ENCODE measurements around the gene RFPL2. TPM values are rescaled to one million over a fixed set of nuclear protein-coding genes. Genes with fewer than 3 reads are reported as not detected.

Gene RFPL2
- total and polyA plus RNA-seq, 2 of the 13 experiments (the other 11 are each of a cell fraction or from before 2014, with no cell fraction given): not detected

- H3K27ac ChIP-seq (ENCODE audit: extremely low read length, insufficient read depth, low read length): no peak overlapping the region
- H3K9me3 ChIP-seq (ENCODE audit: low read length): no peaks in the 10 kb centered on the region
- CTCF ChIA-PET (ENCODE audit: low intra/inter-chr PET ratio, low total read pairs): no interaction called here
- TF ChIP-seq GMEB1 (CRISPR knock-in tag; IDR thresholded peaks at IDR 0.05; ENCODE audit: borderline replicate concordance): no peak
- no peak for TF ChIP-seq MXD1 (CRISPR knock-in tag; IDR thresholded peaks at IDR 0.05)
- TF ChIP-seq RELA (CRISPR knock-in tag; IDR thresholded peaks at IDR 0.05): no peak
- no peak for TF ChIP-seq MXI1 (IDR thresholded peaks at IDR 0.05; ENCODE audit: borderline replicate concordance, low read depth, low read length)
- no peak for TF ChIP-seq ZFP41 (CRISPR knock-in tag; IDR thresholded peaks at IDR 0.05; ENCODE audit: borderline replicate concordance)
- no peak for TF ChIP-seq CREM (IDR thresholded peaks at IDR 0.05)
- TF ChIP-seq CREM (CRISPR knock-in tag; IDR thresholded peaks at IDR 0.05): no peak
- TF ChIP-seq ZNF121 (CRISPR knock-in tag; IDR thresholded peaks at IDR 0.05): no peak
- no peak for TF ChIP-seq HNRNPK (IDR thresholded peaks at IDR 0.05; ENCODE audit: low read depth, low read length, poor library complexity, severe bottlenecking)
- no peak for TF ChIP-seq ZNF749 (CRISPR knock-in tag; IDR thresholded peaks at IDR 0.05; ENCODE audit: borderline replicate concordance)
- no peak for TF ChIP-seq ATF6 (CRISPR knock-in tag; conservative IDR thresholded peaks at IDR 0.05)
- in situ Hi-C loops (cut with HindIII; ENCODE audit: extremely low pct_ligation_motif_present, low pct_unique_long_range_greater_than_20kb) (no loop called here), intact Hi-C loops (cut with micrococcal nuclease; ENCODE audit: unreplicated experiment) (no loop called here)
- no peak overlapping the region for H3K9ac ChIP-seq (ENCODE audit: insufficient read depth, low read depth, low read length)
- no peak overlapping the region for H3K4me2 ChIP-seq (ENCODE audit: low read depth, low read length)
- DNase-seq (ENCODE audit: low spot score) (no peak), ATAC-seq (no peak), FAIRE-seq (no peak)
- no TSS peak for BruUV-seq (replicated peaks)
- H2AFZ ChIP-seq (ENCODE audit: low read length): no peak overlapping the region
- no peaks in the 10 kb centered on the region; a peak in 1 of 5 replicates for H3K27me3 ChIP-seq (ENCODE audit: control insufficient read depth in 1 of 2, insufficient read depth in 2 of 2, low read length in 2 of 2)
- WGBS (ENCODE audit: low lambda C conversion rate): 61% methylated on average over 5 of the region's 5 CpGs
- no peaks in the 10 kb centered on the region for H4K20me1 ChIP-seq (ENCODE audit: insufficient read depth, low read length)
- no peaks in the 10 kb centered on the region for H3K36me3 ChIP-seq (replicated peaks in 1 of 2; ENCODE audit: control insufficient read depth in 1 of 2, insufficient read depth in 2 of 2, low read length in 2 of 2)
- H3K4me3 ChIP-seq (replicated peaks in 1 of 3; ENCODE audit: insufficient read depth in 1 of 3, low read depth in 2 of 3, low read length in 3 of 3): no peak overlapping the region
- POLR2A ChIA-PET: no interaction called here
- no peaks in the 10 kb centered on the region for H3K79me2 ChIP-seq (ENCODE audit: insufficient read depth, low read length)
- H3K4me1 ChIP-seq (ENCODE audit: insufficient read depth, low read length): peaks cover 58% of the 10 kb centered on the region
Observed at GRCh38 chr22:32246166-32246565, 41.3 kb upstream of the RFPL2 start.

Data from HepG2 (cell line).